Activated CD8-positive, alpha-beta memory T cell treated with anti-CD3 and anti-CD28 coated beads, Interleukin-2, amount 50 U/mL, for 48 hours (primary cell): Measurements from ENCODE around the gene VAMP1.
A peak's percentile ranks its signal among the peaks of the same experiment; 100 is the strongest.
"Not testable (repeated sequence)": the region's sequence is repeated elsewhere in the genome, so short reads cannot be mapped to it uniquely, and the experiment has no call there.

ENCODE experiments used
- DNase-seq: peaks from one replicate; pipeline ENCODE4 v3.0.0-alpha.2; 2020

VAMP1 gene, protein sequence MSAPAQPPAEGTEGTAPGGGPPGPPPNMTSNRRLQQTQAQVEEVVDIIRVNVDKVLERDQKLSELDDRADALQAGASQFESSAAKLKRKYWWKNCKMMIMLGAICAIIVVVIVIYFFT

DNA sequence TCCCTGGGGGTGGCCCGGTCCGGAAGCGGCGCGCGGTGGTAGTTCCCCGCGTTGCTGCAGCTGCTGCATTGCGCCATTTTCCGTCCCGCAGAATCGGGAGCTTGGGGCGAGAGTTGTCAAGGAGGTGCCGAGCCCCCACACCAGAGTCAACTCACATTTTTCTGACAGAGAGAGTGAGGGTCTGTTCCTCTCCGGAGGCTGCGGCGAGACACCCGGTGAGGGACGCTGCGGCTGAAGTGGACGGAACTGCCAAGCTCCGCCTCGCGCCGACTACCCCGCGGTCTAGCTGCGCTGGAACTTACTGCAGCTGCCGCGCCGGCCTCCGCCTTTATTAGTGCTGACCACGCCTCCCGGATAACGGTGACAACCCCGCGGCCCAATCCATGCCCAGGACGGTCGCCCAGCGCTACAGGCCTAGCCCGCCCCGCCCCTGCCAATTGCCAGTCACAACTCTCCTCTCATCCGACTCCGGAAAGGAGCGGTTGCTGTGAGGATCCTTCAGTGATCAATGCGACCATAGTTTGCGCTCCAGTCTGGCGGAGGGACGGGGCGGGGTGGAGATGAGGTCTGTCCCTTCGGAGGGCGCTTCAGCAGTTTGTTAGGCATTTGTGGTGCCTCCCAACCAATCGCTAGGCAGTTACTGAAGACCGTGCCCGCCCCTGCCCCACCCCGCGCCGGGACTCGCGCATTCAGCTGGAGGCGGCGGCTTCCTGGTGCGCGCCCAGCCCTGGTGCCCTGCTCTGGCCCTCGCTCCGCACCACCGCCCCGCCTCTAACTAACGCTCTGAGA is at the start of gene VAMP1:
TSS of gene VAMP1 (minus strand) at position 303 of the 789 bp plus-strand sequence. CDS start at position 157, 146 bp downstream.
- DNase-seq, result peak; percentile 98

DNA sequence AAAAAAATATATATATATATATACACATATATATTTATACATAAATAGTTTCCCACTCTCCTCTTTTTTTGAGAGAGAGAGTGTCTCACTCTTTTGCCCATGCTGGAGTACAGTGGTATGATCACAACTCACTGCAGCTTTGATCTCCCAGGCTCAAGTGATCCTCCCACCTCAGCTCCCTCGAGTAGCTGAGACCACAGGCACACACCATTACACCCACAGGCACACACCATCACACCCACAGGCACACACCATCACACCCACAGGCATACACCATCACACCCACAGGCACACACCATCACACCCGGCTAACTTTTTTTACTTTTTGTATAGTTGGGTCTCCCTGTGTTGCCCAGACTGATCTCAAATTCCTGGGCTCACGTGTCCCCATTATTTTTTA is 49.7 kb upstream of the VAMP1 start:
- no peak for DNase-seq

DNA sequence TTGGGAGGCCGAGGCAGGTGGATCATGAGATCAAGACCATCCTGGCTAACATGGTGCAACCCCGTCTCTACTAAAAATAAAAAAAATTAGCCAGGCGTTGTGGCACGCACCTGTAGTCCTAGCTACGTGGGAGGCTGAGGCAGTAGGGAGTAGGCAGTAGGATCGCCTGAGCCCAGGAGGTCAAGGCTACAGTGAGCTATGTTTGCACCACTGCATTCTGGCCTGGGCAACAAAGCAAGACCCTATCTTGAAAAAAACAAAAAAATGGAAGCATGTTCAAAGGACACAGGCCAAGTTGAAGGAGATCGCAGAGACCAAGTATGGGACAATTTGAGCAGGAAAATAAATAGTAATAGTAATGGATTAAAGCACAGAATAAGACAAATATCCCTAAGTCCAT is 37.6 kb upstream of the VAMP1 start:
- DNase-seq, result no peak

DNA sequence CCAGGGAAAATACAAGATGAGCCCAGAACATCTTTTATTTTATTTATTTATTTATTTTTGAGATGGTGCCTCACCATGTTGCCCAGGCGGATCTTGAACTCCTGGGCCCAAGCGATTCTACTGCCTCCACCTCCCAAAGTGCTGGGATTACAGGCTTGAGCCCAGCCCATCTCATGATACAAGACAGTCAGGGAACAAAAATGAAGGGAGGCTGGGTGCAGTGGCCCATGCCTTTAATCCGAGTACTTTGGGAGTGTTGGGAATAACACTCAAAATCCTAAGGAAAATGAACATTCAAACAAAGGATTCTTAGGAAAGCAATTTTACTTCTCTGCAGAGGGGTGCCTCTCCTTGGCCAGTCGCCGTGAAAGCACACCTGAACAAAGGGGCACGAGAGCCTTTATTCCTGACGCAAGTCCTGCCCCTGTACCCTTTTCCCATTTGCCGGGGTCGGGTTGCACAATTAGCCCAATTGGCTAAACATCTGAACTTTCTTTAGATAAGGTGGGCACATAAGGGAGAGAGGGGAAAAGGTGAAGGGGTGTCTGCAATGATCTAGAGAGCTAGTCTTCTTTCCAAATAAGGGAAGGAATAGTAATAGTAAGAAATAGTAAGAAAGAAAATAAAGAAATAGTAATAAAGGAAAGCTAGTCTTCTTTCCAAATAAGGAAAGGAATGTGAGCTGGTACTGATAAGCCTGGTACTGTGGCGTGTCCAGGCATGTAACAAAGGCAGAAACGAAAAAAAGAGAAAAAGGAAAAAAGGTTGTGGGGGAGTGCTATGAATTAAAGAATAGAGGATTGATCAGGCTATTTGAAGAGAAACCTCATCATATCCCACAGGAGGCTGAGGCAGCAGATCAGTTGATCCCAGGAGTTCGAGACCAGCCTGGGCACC is 36.9 kb upstream of the VAMP1 start:
- no peak for DNase-seq

DNA sequence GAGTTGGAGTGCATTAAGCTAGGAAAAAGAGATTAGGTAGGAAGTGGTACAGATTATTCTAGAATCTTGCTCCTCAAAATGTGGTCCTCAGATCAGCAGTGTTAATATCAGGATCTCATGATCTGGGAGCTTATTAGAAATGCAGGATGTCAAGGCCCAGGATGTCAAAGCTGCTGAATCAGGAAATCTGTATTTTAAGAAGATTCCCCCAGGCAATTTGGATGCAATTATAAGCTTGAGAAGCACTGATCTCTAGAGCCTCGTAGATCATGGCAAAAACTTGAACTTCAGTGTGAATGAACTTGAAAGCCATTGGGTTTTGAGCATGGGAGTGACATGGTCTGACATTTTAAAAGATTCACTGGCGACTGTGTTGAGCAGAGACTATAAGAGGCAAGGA is 30.0 kb upstream of the VAMP1 start:
- no peak for DNase-seq

DNA sequence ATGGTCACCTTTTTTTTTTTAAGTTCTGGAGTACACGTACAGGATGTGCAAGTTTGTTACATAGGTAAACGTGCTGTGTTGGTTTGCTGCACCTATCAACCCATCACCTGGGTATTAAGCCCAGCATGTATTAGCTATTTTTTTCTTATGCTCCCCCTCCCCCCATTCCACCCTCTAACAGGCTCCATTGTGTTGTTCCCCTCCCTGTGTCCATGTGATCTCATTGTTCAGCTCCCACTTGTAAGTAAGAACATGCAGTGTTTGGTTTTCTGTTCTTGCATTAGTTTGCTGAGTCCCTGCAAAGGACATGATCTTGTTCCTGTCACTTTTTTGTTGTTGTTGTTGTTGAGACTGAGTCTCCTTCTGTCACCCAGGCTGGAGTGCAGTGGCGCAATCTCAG is 26.8 kb upstream of the VAMP1 start:
- DNase-seq, result not testable (repeated sequence)

DNA sequence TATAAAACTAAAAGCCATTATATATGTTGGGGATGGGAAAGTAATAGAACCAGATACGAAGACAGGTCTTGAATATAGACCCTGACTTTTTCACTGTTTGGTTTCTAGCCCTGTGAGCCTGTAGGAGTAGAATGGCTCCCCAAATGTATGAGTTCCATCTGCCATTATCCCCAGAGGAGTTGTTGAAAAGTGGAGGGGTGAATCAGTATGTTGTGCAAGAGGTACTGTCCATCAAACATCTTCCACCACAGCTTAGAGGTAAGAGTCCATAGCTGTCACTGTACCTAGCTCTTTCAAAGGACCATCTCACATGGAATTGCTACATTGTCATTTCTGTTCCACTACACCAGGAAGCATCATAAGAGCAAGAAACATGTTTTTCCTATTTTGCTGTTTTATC is 24.5 kb upstream of the VAMP1 start:
- no peak for DNase-seq

DNA sequence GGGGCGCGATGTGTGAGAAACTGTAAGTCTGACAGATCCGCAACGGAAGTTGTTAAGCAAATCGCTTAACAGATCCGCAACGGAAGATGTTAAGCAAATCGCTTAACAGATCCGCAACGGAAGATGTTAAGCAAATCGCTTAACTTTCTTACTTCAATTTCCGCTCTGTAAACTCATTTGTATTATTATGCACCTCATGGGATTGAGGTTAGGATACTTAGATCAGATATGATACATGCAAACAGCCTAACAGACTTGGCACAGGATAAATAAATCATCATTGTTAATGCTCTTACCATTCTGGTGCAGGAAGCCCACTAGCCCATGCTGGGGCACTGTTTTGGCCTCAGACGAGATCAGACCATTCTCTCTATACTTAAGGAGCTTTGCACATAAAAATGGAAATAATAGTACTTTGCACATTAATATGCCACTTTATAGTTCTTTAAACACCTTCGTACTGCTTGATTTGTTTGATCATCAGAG is 23.8 kb upstream of the VAMP1 start:
- DNase-seq, result no peak

DNA sequence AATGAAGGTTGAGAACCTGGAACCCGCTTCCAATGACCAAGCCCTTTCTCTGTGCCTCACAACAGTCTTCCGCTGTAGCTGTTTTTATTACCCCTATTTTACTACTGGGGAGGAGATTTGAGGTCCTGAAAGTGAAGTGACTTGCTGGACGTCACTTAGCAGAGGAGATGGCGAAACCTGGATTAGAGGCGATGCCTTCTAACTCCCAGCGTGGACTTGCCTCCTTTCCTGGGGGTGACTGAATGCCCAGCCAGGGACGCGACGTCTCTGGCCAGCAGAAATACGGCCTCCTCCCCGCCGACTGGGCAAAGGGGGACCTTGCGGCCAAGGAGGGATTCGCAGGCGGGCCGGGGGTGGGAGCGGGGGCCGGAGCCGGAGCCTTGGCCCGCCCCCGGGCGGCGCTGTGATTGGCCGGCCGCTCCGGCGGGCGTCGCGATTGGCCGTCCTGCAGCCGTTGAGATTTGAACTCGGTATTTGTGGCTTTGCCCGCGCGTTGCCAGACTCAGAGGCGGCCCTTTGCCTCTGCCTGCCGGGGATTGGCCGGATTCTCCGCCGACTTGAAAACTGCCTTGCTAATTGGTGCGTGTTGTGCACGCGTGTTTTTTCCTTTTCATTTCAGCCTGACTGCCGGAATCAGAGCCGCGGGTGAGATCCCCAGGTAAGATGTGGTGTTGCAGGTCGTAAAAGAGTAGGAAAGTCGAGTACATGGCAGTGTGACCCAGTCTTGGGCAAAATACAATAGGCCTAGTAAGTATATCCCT is 23.2 kb upstream of the VAMP1 start, which contains the start of gene NCAPD2:
TSS of gene NCAPD2 (plus strand) at position 606 of the 761 bp plus-strand sequence. CDS start 997 bp downstream, outside the sequence.
- DNase-seq, result peak; percentile 95

DNA sequence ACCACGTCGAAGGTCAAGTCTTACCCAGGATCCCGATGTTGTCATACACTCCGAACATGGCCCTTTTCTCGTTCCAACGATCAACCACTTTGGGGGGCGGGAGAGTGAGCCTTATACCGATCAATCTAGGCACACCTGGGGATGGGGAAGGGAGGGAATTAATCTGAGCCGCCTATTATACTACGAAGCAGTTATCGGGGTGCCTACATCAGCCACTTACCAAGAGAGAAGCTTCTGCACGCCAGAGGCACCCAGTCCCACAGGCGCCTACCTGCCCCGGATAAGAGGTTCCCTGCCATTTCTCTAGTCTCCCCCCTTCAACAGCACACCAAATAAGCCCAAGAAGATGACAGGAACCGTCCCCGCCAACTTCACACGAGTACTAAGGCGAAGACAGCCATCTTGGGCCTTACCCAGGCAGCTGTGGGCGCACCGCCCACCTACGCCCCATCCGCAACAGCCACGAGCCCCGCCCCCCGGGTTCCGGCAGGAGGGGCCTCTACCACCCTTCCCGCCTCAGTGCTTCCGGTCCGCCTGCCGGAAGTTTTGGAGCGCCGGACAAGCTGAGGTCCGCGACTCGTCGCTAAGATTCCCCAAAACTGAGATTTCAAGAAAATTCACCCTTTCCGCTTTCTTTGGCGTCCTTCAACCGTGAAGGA is 22.5 kb upstream of the VAMP1 start, which contains the start of gene MRPL51:
TSS of gene MRPL51 (minus strand) at position 425 of the 659 bp plus-strand sequence. CDS start at position 299, 126 bp downstream.
- peak; percentile 99 for DNase-seq

DNA sequence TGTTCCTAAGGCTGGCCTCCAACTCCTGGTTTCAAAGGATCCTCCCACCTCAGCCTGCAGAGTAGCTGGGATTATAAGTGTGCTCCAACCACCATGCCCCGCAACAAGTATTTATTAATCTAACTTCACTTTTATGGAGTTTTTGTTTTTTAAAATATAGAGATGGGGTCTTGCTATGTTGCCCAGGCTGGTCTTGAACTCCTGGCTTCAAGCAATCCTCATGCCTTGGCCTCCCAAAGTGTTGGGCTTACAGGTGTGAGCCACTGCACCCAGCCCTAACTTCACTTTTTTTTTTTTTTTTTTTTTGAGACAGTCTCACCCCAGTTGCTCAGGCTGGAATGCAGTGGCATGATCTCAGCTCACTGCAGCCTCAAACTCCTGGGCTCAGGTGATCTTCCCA is 20.2 kb upstream of the VAMP1 start:
- DNase-seq, result not testable (repeated sequence)

DNA sequence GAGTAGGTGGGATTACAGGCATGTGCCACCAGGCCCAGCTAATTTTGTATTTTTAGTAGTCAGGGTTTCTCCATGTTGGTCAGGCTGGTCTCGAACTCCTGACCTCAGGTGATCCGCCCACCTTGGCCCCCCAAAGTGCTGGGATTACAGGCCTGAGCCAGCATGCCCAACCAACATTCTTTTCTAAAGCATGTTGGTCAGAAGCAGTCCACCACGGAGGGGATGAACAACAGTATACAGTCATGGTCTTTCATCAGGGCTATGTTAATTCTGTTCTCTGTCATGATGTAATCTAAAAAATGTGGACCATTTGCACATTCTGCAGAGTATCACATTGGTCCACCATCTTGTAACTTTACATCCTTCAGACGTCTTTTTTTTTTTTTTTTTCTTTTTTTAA is 19.0 kb upstream of the VAMP1 start:
- no peak for DNase-seq

DNA sequence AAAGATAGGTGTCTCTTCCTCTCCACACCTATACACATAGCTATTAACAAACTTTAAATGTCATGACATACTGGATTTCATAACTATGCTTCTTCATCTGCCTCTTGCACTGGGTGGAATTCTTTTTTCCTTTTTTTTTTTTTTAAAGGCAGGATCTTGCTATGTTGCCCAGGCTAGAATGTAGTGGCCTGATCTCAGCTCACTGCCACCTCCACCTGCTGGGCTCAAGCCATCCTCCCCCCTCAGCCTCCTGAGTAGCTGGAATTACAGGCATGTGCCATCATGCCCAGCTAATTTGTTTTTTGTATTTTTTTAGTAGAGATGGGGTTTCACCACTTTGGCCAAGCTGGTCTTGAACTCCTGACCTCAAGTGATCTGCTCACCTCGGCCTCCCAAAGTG is 17.8 kb upstream of the VAMP1 start:
- no peak for DNase-seq

DNA sequence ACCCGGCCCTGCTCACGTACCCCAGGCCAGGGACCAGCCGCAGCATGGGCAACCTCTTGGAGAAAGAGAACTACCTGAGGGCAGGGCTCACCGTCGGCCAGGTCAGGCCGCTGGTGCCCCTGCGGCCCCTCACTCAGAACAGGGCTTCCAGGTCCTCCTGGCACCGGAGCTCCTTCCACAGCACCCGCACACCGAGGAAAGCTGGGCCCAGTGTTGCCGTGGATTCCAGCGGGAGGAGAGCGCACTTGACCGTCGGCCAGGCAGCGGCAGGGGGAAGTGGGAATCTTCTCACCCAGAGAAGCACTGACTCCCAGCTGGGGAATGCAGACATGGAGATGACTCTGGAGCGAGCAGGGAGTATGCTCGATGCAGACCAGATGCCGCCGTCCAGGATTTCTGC is 7.9 kb upstream of the VAMP1 start:
- no peak for DNase-seq

DNA sequence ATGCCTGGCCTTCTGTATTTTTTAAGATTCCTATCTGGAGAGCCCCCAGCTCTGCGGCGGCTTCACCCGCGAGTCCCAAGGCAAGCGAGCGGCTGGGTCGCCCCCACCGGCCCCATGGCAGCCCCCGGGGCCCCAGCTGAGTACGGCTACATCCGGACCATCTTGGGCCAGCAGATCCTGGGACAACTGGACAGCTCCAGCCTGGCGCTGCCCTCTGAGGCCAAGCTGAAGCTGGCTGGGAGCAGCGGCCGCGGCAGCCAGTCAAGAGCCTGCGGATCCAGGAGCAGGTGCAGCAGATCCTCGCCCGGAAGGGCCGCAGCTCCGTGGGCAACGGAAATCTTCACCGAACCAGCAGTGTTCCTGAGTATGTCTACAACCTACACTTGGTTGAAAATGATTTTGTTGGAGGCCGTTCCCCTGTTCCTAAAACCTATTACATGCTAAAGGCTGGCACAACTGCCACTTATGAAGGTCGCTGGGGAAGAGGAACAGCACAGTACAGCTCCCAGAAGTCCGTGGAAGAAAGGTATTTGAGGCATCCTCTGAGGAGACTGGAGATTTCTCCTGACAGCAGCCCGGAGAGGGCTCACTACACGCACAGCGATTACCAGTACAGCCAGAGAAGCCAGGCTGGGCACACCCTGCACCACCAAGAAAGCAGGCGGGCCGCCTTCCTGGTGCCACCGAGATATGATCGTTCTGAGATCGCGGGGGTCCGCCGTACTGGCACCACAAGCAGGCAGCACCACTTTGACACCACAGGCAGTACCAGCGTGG is 7.3 kb upstream of the VAMP1 start:
- DNase-seq, result not testable (repeated sequence)

DNA sequence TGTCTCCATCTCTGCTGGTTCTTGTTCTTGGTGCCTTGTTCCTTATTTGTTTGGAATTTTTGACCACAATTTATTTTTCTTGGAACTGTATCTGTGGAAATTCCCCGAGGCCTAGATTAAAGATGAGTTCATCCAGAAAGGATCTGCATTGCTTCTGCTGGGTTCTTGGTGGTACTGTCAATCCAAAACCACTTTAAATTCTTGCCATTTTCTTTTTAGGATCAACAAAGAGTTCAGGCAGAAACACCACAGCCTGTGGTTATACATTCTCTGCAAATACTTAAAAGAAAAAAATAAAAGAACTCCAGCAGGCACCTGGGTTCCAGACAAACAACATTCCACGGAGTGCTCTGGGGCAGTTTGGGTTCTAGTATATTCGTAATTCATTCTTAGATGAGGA is 6.0 kb upstream of the VAMP1 start:
- DNase-seq, result no peak

DNA sequence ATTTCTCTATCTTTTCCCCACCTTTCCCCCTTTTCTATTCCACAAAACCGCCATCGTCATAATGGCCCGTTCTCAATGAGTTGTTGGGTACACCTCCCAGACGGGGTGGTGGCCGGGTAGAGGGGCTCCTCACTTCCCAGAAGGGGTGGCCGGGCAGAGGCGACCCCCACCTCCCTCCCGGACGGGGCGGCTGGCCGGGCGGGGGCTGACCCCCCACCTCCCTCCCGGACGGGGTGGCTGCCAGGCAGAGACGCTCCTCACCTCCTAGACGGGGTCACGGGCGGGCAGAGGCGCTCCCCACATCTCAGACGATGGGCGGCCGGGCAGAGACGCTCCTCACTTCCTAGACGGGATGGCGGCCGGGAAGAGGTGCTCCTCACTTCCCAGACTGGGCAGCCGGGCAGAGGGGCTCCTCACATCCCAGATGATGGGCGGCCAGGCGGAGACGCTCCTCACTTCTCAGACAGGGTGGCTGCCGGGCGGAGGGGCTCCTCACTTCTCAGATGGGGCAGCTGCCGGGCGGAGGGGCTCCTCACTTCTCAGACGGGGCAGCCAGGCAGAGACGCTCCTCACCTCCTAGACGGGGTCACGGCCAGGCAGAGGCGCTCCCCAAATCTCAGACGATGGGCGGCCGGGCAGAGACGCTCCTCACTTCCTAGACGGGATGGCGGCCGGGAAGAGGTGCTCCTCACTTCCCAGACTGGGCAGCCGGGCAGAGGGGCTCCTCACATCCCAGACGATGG is 4.9 kb upstream of the VAMP1 start:
- DNase-seq, result peak; percentile 34

DNA sequence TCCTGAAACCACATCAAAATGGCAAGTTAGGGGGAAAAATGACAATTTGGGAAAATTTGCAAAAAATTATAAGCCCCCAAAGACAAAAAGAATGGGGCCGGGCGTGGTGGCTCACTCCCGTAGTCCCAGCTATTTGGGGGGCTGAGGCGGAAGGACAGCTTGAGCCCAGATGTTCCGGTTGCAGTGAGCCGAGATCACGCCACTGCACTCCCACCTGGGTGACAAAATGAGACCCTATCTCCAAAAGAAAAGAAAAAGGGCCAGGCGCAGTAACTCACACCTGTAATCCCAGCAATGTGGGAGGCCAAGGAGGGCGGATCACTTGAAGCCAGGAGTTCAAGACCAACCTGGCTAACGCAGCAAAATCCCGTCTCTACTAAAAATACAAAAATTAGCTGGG is 2.0 kb upstream of the VAMP1 start:
- peak; percentile 10 for DNase-seq

DNA sequence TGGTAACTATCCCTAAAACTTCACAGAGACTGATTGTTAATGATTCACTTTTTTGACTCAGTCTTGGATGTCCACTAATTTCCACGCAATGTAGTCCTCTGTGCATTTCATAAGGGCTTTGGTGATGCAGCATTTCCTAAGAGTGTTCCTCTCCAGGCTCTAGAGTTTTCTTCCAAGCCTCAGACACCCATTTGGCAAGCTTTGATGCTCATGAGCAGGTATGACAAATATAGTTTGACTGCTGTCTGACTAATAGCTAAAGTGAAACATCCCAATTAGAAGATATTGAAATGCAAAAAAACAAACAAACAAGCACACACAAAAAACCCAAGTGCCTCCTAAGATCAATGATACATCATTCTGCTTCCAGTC is 1.5 kb upstream of the VAMP1 start:
- DNase-seq, result peak; percentile 20

DNA sequence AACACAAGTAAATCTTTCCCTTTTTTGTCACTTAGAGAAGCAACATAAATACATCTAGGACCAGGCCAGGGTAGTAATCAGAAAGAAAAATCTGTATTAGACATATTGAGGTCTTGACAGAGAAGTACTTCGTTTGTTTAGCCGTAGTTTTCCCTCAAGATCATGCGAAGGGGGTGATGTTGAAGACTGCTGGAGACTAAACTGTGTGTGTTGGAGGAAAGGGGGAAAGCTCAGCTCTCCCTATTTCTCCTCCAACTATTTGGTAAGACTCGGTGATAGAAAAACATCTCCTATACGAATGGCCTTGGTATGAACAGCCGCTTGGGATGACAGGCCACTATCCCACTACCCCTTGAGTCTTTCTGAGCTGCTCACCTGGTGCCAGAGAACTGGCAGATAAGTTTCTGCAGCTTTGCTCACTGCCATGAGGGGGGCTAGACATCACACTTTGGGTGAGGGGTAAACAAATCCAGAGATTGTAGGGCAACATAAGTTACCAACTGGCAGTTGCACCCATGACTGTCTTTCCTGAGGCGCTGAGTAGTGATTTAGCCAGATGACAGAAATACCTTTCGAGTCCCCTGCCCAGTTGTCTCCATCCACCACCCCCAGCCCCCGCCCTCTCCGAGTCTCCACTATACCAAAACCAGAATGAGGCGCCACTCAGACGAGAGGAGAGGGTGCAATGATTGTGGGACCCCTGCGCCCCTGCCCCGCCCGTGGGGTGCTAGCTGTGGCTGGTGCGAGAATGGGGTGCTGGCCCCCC is 685 bp downstream of the VAMP1 start:
- DNase-seq, result no peak
